ENCODE results near the gene COPE.

COPE gene

DNA sequence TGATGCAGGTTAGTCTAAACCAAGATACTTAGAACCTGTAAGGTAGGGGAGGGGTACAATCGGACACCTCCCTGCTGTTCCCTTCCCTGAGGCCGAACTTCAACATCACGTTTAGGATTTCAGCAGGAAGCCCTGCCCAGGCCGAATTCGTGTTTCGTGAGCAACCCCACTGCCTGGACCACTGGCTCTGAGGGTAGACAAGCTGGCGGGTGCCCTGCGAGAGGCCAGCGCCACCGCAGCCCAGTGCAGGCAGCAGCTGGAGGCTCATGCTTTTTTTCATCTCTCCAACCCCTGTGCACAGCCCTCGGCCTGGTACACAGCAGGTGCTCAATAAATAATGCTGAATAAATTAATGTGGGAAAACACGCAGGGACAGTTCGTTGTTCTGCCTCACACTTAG is 14.1 kb upstream of the COPE start:
- no peaks in the 10 kb centered on the region for H3K27me3 Mint-ChIP-seq (ENCODE audit: low read depth)
- TF ChIP-seq, protein P1, sequence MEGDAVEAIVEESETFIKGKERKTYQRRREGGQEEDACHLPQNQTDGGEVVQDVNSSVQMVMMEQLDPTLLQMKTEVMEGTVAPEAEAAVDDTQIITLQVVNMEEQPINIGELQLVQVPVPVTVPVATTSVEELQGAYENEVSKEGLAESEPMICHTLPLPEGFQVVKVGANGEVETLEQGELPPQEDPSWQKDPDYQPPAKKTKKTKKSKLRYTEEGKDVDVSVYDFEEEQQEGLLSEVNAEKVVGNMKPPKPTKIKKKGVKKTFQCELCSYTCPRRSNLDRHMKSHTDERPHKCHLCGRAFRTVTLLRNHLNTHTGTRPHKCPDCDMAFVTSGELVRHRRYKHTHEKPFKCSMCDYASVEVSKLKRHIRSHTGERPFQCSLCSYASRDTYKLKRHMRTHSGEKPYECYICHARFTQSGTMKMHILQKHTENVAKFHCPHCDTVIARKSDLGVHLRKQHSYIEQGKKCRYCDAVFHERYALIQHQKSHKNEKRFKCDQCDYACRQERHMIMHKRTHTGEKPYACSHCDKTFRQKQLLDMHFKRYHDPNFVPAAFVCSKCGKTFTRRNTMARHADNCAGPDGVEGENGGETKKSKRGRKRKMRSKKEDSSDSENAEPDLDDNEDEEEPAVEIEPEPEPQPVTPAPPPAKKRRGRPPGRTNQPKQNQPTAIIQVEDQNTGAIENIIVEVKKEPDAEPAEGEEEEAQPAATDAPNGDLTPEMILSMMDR (IDR thresholded peaks at IDR 0.05; ENCODE audit: unreplicated experiment in 3 of 3): no peak
- no peak overlapping the region for H3K27ac Mint-ChIP-seq
- no peak overlapping the region for H3K4me3 Mint-ChIP-seq
- no peaks in the 10 kb centered on the region for H3K4me1 Mint-ChIP-seq
- H3K9me3 Mint-ChIP-seq: no peaks in the 10 kb centered on the region
- H3K36me3 Mint-ChIP-seq (ENCODE audit: low read depth): peaks cover 45% of the 10 kb centered on the region

- Mint-ChIP-seq H3K4me1 (no peaks in the 10 kb centered on the region), H3K27ac (no peak overlapping the region), H3K9me3 (no peaks in the 10 kb centered on the region), H3K36me3 (ENCODE audit: low read depth) (peaks cover 41% of the 10 kb centered on the region), H3K4me3 (peak overlapping the region in 1 of 3 experiments; percentile 57), H3K27me3 (ENCODE audit: low read depth) (no peaks in the 10 kb centered on the region)
- TF ChIP-seq, protein P1 (IDR thresholded peaks at IDR 0.05; ENCODE audit: unreplicated experiment in 3 of 3): no peak
These were observed 13.1 kb upstream of the COPE start for GRCh38 chr19:18932216-18932841.

GRCh38 chr19:18931316-18932162 is 12.4 kb upstream of the COPE start:
- H3K4me3 Mint-ChIP-seq: no peak overlapping the region
- H3K27me3 Mint-ChIP-seq (ENCODE audit: low read depth): no peaks in the 10 kb centered on the region
- no peaks in the 10 kb centered on the region for H3K4me1 Mint-ChIP-seq
- TF ChIP-seq, protein P1 (IDR thresholded peaks at IDR 0.05; ENCODE audit: unreplicated experiment in 3 of 3): no peak
- peaks cover 40% of the 10 kb centered on the region for H3K36me3 Mint-ChIP-seq (ENCODE audit: low read depth)
- no peak overlapping the region for H3K27ac Mint-ChIP-seq
- H3K9me3 Mint-ChIP-seq: no peaks in the 10 kb centered on the region

- Mint-ChIP-seq H3K4me1 (no peaks in the 10 kb centered on the region), H3K9me3 (no peaks in the 10 kb centered on the region), H3K27me3 (ENCODE audit: low read depth) (no peaks in the 10 kb centered on the region), H3K27ac (no peak overlapping the region), H3K36me3 (ENCODE audit: low read depth) (peaks cover 45% of the 10 kb centered on the region), H3K4me3 (no peak overlapping the region)
- TF ChIP-seq, protein P1 (IDR thresholded peaks at IDR 0.05; ENCODE audit: unreplicated experiment in 3 of 3): no peak
These were observed 10.1 kb upstream of the COPE start for GRCh38 chr19:18929311-18929710.

- H3K36me3 Mint-ChIP-seq (ENCODE audit: low read depth): peaks cover 37% of the 10 kb centered on the region
- TF ChIP-seq, protein P1 (IDR thresholded peaks at IDR 0.05; ENCODE audit: unreplicated experiment in 3 of 3): no peak
- no peak overlapping the region for H3K27ac Mint-ChIP-seq
- H3K27me3 Mint-ChIP-seq (ENCODE audit: low read depth): no peaks in the 10 kb centered on the region
- no peaks in the 10 kb centered on the region for H3K9me3 Mint-ChIP-seq
- H3K4me3 Mint-ChIP-seq: no peak overlapping the region
- H3K4me1 Mint-ChIP-seq: no peaks in the 10 kb centered on the region
These were observed 9.0 kb upstream of the COPE start for GRCh38 chr19:18928018-18928805.
